HEK293 (cell line): ENCODE measurements around the gene CYB561A3.

ENCODE experiments used
- TCF7L2 ChIP-seq: IDR thresholded peaks from 2 replicates; pipeline ENCODE4 v1.6.1; 2011; ENCODE audit warnings: low read depth, mild to moderate bottlenecking, inconsistent platforms, low read length, moderate library complexity, borderline replicate concordance
- ZNF155 ChIP-seq: fragments of 450-650 bp; formaldehyde crosslinking; IDR thresholded peaks from 2 replicates; pipeline ENCODE4 v1.5.1; 2016; ENCODE audit warnings: missing biosample characterization, missing genetic modification characterization
- ZNF24 ChIP-seq: fragments of 450-650 bp; formaldehyde crosslinking; IDR thresholded peaks from 2 replicates; pipeline ENCODE4 v1.5.1; 2016; ENCODE audit warnings: missing biosample characterization, missing genetic modification characterization
- ZNF274 ChIP-seq, 2 experiments: fragments of 200-500 bp in 1 of 2; fragments of 450-650 bp in 1 of 2; sonication (Bioruptor generic) in 1 of 2; formaldehyde crosslinking in 1 of 2; IDR thresholded peaks; 2 replicates each; pipeline versions ENCODE4 v1.5.1 to v1.6.1; 2014 to 2016; ENCODE audit warnings: borderline replicate concordance in 1 of 2, inconsistent platforms in 1 of 2, low read length in 1 of 2, missing biosample characterization in 1 of 2, missing genetic modification characterization in 1 of 2
- ZNF350 ChIP-seq: fragments of 450-650 bp; formaldehyde crosslinking; IDR thresholded peaks from 2 replicates; pipeline ENCODE4 v1.5.0; 2017; ENCODE audit warnings: missing biosample characterization, mild to moderate bottlenecking, missing genetic modification characterization
- ZNF423 ChIP-seq: fragments of 450-650 bp; formaldehyde crosslinking; IDR thresholded peaks from 2 replicates; pipeline ENCODE4 v1.5.1; 2016; ENCODE audit warnings: missing biosample characterization, missing genetic modification characterization
- ZNF473 ChIP-seq: fragments of 450-650 bp; formaldehyde crosslinking; IDR thresholded peaks from 2 replicates; pipeline ENCODE4 v1.5.1; 2017; ENCODE audit warnings: missing biosample characterization, missing genetic modification characterization
- ZNF571 ChIP-seq: fragments of 450-650 bp; formaldehyde crosslinking; IDR thresholded peaks from 2 replicates; pipeline ENCODE4 v1.5.0; 2017; ENCODE audit warnings: missing biosample characterization, missing genetic modification characterization
- ZNF626 ChIP-seq: fragments of 450-650 bp; sonication (Bioruptor Pico); formaldehyde crosslinking; IDR thresholded peaks from 2 replicates; pipeline ENCODE4 v1.5.1; 2018; ENCODE audit warnings: missing biosample characterization, missing genetic modification characterization, inconsistent platforms
- ZNF658 ChIP-seq: fragments of 450-650 bp; formaldehyde crosslinking; IDR thresholded peaks from 2 replicates; pipeline ENCODE4; 2016; ENCODE audit warnings: missing biosample characterization, missing genetic modification characterization
- ZNF768 ChIP-seq: fragments of 450-650 bp; formaldehyde crosslinking; IDR thresholded peaks from 2 replicates; pipeline ENCODE4 v1.5.1; 2018; ENCODE audit warnings: missing biosample characterization, mild to moderate bottlenecking, missing genetic modification characterization
- TF ChIP-seq, protein P1 (sequence below): fragments of 450-650 bp; formaldehyde crosslinking; IDR thresholded peaks from 2 replicates; pipeline ENCODE4 v1.5.1; 2016; ENCODE audit warnings: missing biosample characterization, missing genetic modification characterization
- TF ChIP-seq, protein P2 (sequence below): fragments of 450-650 bp; IDR thresholded peaks from 2 replicates; pipeline ENCODE4 v1.5.1; 2018; ENCODE audit warnings: missing biosample characterization, missing genetic modification characterization
- TF ChIP-seq, protein P3 (sequence below): fragments of 450-650 bp; formaldehyde crosslinking; IDR thresholded peaks from 2 replicates; pipeline ENCODE4 v1.5.1; 2017; ENCODE audit warnings: missing biosample characterization, missing genetic modification characterization

GRCh38 chr11:61345170-61345610 is 16.5 kb downstream of the CYB561A3 start:
- TF ChIP-seq, protein P1, sequence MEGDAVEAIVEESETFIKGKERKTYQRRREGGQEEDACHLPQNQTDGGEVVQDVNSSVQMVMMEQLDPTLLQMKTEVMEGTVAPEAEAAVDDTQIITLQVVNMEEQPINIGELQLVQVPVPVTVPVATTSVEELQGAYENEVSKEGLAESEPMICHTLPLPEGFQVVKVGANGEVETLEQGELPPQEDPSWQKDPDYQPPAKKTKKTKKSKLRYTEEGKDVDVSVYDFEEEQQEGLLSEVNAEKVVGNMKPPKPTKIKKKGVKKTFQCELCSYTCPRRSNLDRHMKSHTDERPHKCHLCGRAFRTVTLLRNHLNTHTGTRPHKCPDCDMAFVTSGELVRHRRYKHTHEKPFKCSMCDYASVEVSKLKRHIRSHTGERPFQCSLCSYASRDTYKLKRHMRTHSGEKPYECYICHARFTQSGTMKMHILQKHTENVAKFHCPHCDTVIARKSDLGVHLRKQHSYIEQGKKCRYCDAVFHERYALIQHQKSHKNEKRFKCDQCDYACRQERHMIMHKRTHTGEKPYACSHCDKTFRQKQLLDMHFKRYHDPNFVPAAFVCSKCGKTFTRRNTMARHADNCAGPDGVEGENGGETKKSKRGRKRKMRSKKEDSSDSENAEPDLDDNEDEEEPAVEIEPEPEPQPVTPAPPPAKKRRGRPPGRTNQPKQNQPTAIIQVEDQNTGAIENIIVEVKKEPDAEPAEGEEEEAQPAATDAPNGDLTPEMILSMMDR: no peak
- TF ChIP-seq ZNF274 (IDR thresholded peaks at IDR 0.05; ENCODE audit: low read length) (no peak), ZNF274 (tag by site-specific recombination; IDR thresholded peaks at IDR 0.05; ENCODE audit: borderline replicate concordance) (no peak), ZNF24 (no peak), ZNF571 (tag by site-specific recombination) (no peak), ZNF473 (no peak), TCF7L2 (no peak), ZNF350 (no peak), ZNF768 (no peak), ZNF155 (tag by site-specific recombination) (no peak), ZNF626 (tag by site-specific recombination) (no peak), ZNF658 (tag by site-specific recombination) (no peak), ZNF423 (no peak)
- TF ChIP-seq, protein P2, sequence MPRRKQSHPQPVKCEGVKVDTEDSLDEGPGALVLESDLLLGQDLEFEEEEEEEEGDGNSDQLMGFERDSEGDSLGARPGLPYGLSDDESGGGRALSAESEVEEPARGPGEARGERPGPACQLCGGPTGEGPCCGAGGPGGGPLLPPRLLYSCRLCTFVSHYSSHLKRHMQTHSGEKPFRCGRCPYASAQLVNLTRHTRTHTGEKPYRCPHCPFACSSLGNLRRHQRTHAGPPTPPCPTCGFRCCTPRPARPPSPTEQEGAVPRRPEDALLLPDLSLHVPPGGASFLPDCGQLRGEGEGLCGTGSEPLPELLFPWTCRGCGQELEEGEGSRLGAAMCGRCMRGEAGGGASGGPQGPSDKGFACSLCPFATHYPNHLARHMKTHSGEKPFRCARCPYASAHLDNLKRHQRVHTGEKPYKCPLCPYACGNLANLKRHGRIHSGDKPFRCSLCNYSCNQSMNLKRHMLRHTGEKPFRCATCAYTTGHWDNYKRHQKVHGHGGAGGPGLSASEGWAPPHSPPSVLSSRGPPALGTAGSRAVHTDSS: no peak
- TF ChIP-seq, protein P3, sequence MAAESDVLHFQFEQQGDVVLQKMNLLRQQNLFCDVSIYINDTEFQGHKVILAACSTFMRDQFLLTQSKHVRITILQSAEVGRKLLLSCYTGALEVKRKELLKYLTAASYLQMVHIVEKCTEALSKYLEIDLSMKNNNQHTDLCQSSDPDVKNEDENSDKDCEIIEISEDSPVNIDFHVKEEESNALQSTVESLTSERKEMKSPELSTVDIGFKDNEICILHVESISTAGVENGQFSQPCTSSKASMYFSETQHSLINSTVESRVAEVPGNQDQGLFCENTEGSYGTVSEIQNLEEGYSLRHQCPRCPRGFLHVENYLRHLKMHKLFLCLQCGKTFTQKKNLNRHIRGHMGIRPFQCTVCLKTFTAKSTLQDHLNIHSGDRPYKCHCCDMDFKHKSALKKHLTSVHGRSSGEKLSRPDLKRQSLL (tag by site-specific recombination): no peak
